MM.1S (cell line): ENCODE measurements around the gene NFATC3.

Experiments
- DNase-seq: peaks from one replicate; pipeline ENCODE4 v3.0.0-alpha.2; 2015
- H2AFZ ChIP-seq: fragments of 300-600 bp; sonication (generic); 2 replicates; pipeline ENCODE4 v1.6.0; 2016; ENCODE audit warnings: antibody characterized with exemption, low read length
- H3F3A ChIP-seq: fragments of 300-600 bp; sonication (generic); 2 replicates; pipeline ENCODE4 v1.6.1; 2016; ENCODE audit warnings: mild to moderate bottlenecking, antibody characterized with exemption, low read length, moderate library complexity, mixed read lengths; ENCODE audit not compliant: insufficient read depth
- H3K27ac ChIP-seq: fragments of 300-600 bp; sonication (generic); 2 replicates; pipeline ENCODE4 v1.5.1; 2016; ENCODE audit warnings: mild to moderate bottlenecking, low read length
- H3K27me3 ChIP-seq: fragments of 300-600 bp; sonication (generic); replicated peaks from 2 replicates; pipeline ENCODE4 v1.6.0; 2016; ENCODE audit warnings: low read length; ENCODE audit not compliant: insufficient read depth
- H3K36me3 ChIP-seq: fragments of 300-600 bp; sonication (generic); replicated peaks from 2 replicates; pipeline ENCODE4 v1.6.1; 2016; ENCODE audit warnings: mild to moderate bottlenecking, low read length, mixed read lengths; ENCODE audit not compliant: insufficient read depth
- H3K4me1 ChIP-seq: fragments of 300-600 bp; sonication (generic); 2 replicates; pipeline ENCODE4 v1.6.1; 2016; ENCODE audit warnings: low read length, mixed read lengths
- H3K4me2 ChIP-seq: fragments of 300-600 bp; sonication (generic); 2 replicates; pipeline ENCODE4 v1.6.0; 2016; ENCODE audit warnings: low read depth, low read length
- H3K4me3 ChIP-seq: fragments of 300-600 bp; sonication (generic); 2 replicates; pipeline ENCODE4 v1.5.1; 2016; ENCODE audit warnings: low read length, mixed read lengths
- H3K79me2 ChIP-seq: fragments of 300-600 bp; sonication (generic); 2 replicates; pipeline ENCODE4 v1.6.1; 2016; ENCODE audit warnings: mixed run types, low read length, mixed read lengths
- H3K9ac ChIP-seq: fragments of 300-600 bp; sonication (generic); 2 replicates; pipeline ENCODE4 v1.6.1; 2016; ENCODE audit warnings: low read length, mixed read lengths
- H3K9me2 ChIP-seq: fragments of 300-600 bp; sonication (generic); replicated peaks from 2 replicates; pipeline ENCODE4 v1.6.1; 2016; ENCODE audit warnings: mild to moderate bottlenecking, low read length, mixed read lengths; ENCODE audit not compliant: insufficient read depth
- H3K9me3 ChIP-seq: fragments of 300-600 bp; sonication (generic); replicated peaks from 2 replicates; pipeline ENCODE4 v1.6.1; 2016; ENCODE audit warnings: mild to moderate bottlenecking, low read length, mixed read lengths; ENCODE audit not compliant: insufficient read depth
- H4K20me1 ChIP-seq: fragments of 300-600 bp; sonication (generic); 2 replicates; pipeline ENCODE4 v1.6.1; 2016; ENCODE audit warnings: mild to moderate bottlenecking, low read length, moderate library complexity, mixed read lengths; ENCODE audit not compliant: insufficient read depth
- EZH2 ChIP-seq: fragments of 300-600 bp; sonication (generic); optimal IDR thresholded peaks from 2 replicates; pipeline ENCODE3; 2017; ENCODE audit warnings: low read depth, mild to moderate bottlenecking, antibody characterized with exemption, low read length, mixed read lengths
- EZH2phosphoT487 ChIP-seq: fragments of 300-600 bp; sonication (generic); IDR thresholded peaks from 2 replicates; pipeline ENCODE4 v1.6.1; 2018; ENCODE audit warnings: antibody characterized with exemption, low read length
- TF ChIP-seq, protein P1 (sequence below): fragments of 300-600 bp; sonication (generic); IDR thresholded peaks from 2 replicates; pipeline ENCODE4 v1.5.1; 2016; ENCODE audit warnings: antibody characterized with exemption, low read length, mixed read lengths

The NFATC3 gene

DNA sequence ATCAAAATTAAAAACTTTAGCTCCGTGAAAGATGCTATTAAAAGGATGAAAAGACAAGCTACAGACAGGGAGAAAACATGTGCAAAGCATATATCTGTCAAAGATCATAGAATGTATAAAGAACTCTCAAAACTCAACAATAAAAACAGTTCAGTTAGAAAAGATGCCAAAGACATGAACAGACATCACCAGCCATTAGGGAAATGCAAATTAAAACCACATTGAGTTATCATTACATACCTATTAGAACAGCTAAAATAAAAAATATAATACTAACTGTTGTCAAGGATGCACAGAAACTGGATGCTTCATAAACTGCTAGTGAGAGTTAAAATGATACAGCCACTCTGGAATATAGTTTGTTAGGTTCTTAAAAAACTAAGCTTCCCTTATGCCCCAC is 58.8 kb downstream of the NFATC3 start:
- Histone ChIP-seq H3K4me2 (no peak overlapping the region), H3K4me1 (no peaks in the 10 kb centered on the region), H3K9me3 (no peaks in the 10 kb centered on the region), H3F3A (no peaks in the 10 kb centered on the region), H4K20me1 (no peaks in the 10 kb centered on the region), H3K4me3 (no peak overlapping the region), H3K27me3 (no peaks in the 10 kb centered on the region), H3K36me3 (no peaks in the 10 kb centered on the region), H3K9ac (no peak overlapping the region), H2AFZ (no peak overlapping the region), H3K9me2 (no peaks in the 10 kb centered on the region), H3K27ac (no peak overlapping the region), H3K79me2 (peaks cover 35% of the 10 kb centered on the region)
- DNase-seq: no peak
- no peak for TF ChIP-seq EZH2
- TF ChIP-seq, protein P1, sequence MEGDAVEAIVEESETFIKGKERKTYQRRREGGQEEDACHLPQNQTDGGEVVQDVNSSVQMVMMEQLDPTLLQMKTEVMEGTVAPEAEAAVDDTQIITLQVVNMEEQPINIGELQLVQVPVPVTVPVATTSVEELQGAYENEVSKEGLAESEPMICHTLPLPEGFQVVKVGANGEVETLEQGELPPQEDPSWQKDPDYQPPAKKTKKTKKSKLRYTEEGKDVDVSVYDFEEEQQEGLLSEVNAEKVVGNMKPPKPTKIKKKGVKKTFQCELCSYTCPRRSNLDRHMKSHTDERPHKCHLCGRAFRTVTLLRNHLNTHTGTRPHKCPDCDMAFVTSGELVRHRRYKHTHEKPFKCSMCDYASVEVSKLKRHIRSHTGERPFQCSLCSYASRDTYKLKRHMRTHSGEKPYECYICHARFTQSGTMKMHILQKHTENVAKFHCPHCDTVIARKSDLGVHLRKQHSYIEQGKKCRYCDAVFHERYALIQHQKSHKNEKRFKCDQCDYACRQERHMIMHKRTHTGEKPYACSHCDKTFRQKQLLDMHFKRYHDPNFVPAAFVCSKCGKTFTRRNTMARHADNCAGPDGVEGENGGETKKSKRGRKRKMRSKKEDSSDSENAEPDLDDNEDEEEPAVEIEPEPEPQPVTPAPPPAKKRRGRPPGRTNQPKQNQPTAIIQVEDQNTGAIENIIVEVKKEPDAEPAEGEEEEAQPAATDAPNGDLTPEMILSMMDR: no peak
- TF ChIP-seq EZH2phosphoT487: no peak

DNA sequence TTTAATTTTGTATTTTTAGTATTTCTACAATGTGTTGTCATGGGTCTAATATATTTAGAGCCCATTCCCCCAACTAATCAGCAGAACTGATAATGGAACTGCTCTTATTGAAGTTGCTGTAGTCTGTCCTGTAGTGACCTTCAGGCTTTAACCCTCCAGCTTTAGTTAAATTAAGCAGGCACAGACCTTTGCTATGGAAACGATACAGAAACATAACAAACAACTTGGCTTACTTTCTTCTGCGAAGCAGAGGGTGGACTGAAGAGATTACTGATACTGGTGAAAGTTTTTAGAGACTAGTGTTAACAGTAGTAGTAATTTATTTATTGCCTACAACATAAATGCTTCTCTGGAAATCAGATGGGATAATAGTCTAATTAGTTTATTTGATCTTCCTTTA is 61.4 kb downstream of the NFATC3 start:
- Histone ChIP-seq H3K36me3 (no peaks in the 10 kb centered on the region), H3K27me3 (no peaks in the 10 kb centered on the region), H4K20me1 (no peaks in the 10 kb centered on the region), H3F3A (no peaks in the 10 kb centered on the region), H3K9ac (no peak overlapping the region), H3K79me2 (peaks cover 22% of the 10 kb centered on the region), H2AFZ (no peak overlapping the region), H3K4me3 (no peak overlapping the region), H3K4me2 (no peak overlapping the region), H3K9me2 (no peaks in the 10 kb centered on the region), H3K4me1 (no peaks in the 10 kb centered on the region), H3K27ac (no peak overlapping the region), H3K9me3 (no peaks in the 10 kb centered on the region)
- TF ChIP-seq EZH2 (no peak), EZH2phosphoT487 (no peak)
- TF ChIP-seq, protein P1: no peak
- DNase-seq: no peak

DNA sequence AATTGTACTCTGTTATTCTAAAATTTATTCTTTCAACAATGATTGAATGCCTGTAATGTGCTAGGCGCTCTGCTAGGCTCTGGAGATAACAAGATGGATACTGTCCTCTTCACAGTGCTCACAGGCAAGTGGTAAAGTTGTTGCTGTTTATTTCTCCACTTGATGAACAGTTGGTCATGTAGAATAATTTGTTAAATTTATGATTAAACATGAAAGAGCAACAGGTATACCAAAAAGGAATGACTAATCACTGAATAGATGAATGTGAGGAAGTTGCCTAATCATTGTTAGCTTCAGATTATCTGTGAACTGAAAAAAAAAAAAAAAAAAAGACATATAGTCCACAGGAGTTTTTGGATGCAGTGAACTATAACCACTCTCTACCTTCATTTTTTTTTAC is 62.3 kb downstream of the NFATC3 start:
- peaks cover 13% of the 10 kb centered on the region for H3K79me2 ChIP-seq
- no peaks in the 10 kb centered on the region for H3F3A ChIP-seq
- H3K9ac ChIP-seq: no peak overlapping the region
- no peaks in the 10 kb centered on the region for H3K9me2 ChIP-seq
- no peak for DNase-seq
- H3K27ac ChIP-seq: no peak overlapping the region
- no peaks in the 10 kb centered on the region for H3K4me1 ChIP-seq
- H3K36me3 ChIP-seq: no peaks in the 10 kb centered on the region
- H3K4me2 ChIP-seq: no peak overlapping the region
- no peaks in the 10 kb centered on the region for H3K9me3 ChIP-seq
- no peak overlapping the region for H3K4me3 ChIP-seq
- no peaks in the 10 kb centered on the region for H3K27me3 ChIP-seq
- no peaks in the 10 kb centered on the region for H4K20me1 ChIP-seq
- no peak overlapping the region for H2AFZ ChIP-seq
- TF ChIP-seq EZH2phosphoT487 (no peak), EZH2 (no peak)
- TF ChIP-seq, protein P1: no peak
